SU-DHL-6 (cell line): Measurements from ENCODE around the gene RPL27A.
"Not testable (repeated sequence)": the region's sequence is repeated elsewhere in the genome, so short reads cannot be mapped to it uniquely, and the experiment has no call there.

Experiments used
- H2AFZ ChIP-seq: fragments of 200-600 bp; sonication (generic); 2 replicates; pipeline ENCODE4 v1.6.1; 2014; ENCODE audit warnings: low read depth, mild to moderate bottlenecking, moderate library complexity, mixed read lengths, antibody characterized with exemption, low read length; ENCODE audit not compliant: severe bottlenecking
- H3F3A ChIP-seq: fragments of 200-600 bp; shearing (Covaris generic); 2 replicates; pipeline ENCODE4 v1.6.0; 2016; ENCODE audit warnings: antibody characterized with exemption, mild to moderate bottlenecking; ENCODE audit not compliant: insufficient read depth
- H3K27ac ChIP-seq: fragments of 200-600 bp; sonication (generic); 2 replicates; pipeline ENCODE4 v1.5.1; 2016; ENCODE audit warnings: low read depth, mild to moderate bottlenecking, low read length, moderate library complexity, mixed read lengths
- H3K27me3 ChIP-seq: fragments of 200-600 bp; sonication (generic), shearing (Covaris generic); 2 replicates; pipeline ENCODE4 v1.6.0; 2014; ENCODE audit warnings: mild to moderate bottlenecking, low read length
- H3K36me3 ChIP-seq: fragments of 200-600 bp; sonication (generic); 2 replicates; pipeline ENCODE4 v1.6.1; 2014; ENCODE audit warnings: mild to moderate bottlenecking, low read length, mixed read lengths
- H3K4me2 ChIP-seq: fragments of 300-600, 200-600 bp; shearing (Covaris generic), sonication (generic); 2 replicates; pipeline ENCODE4 v1.6.0; 2014; ENCODE audit warnings: low read length, low read depth, mild to moderate bottlenecking; ENCODE audit not compliant: poor library complexity, severe bottlenecking
- H3K4me3 ChIP-seq: fragments of 200-600 bp; sonication (generic); 2 replicates; pipeline ENCODE4 v1.5.1; 2014; ENCODE audit warnings: antibody characterized with exemption, low read length, mild to moderate bottlenecking, mixed read lengths; ENCODE audit not compliant: insufficient read depth, poor library complexity, severe bottlenecking
- H3K79me2 ChIP-seq: fragments of 200-600 bp; sonication (generic); 2 replicates; pipeline ENCODE4 v1.6.1; 2014; ENCODE audit warnings: mild to moderate bottlenecking, low read length, moderate library complexity; ENCODE audit not compliant: insufficient read depth
- H3K9ac ChIP-seq: fragments of 200-600 bp; sonication (generic); 2 replicates; pipeline ENCODE4 v1.7.0; 2014; ENCODE audit warnings: mild to moderate bottlenecking, low read length
- H3K9me2 ChIP-seq: fragments of 200-600 bp; sonication (generic); replicated peaks from 2 replicates; pipeline ENCODE4 v1.6.1; 2014; ENCODE audit warnings: low read length; ENCODE audit not compliant: insufficient read depth
- H3K9me3 ChIP-seq: fragments of 200-600 bp; sonication (generic); 2 replicates; pipeline ENCODE4 v1.6.1; 2014; ENCODE audit warnings: low read length, mixed read lengths; ENCODE audit not compliant: insufficient read depth
- H4K20me1 ChIP-seq: fragments of 200-600 bp; sonication (generic); 2 replicates; pipeline ENCODE4 v1.6.1; 2014; ENCODE audit warnings: low read depth, mild to moderate bottlenecking, antibody characterized with exemption, low read length, moderate library complexity, mixed read lengths
- EZH2phosphoT487 ChIP-seq: fragments of 200-600 bp; sonication (generic), shearing (Covaris generic); conservative IDR thresholded peaks from 2 replicates; pipeline ENCODE4 v1.6.1; 2018; ENCODE audit warnings: mild to moderate bottlenecking, antibody characterized with exemption, low read length, moderate library complexity, mixed read lengths
- TF ChIP-seq, protein P1 (sequence below): fragments of 200-600 bp; sonication (generic); IDR thresholded peaks from one replicate; pipeline ENCODE4 v1.5.1; 2017; ENCODE audit warnings: antibody characterized with exemption, mild to moderate bottlenecking, low read length, moderate library complexity; ENCODE audit not compliant: insufficient read depth, poor library complexity, severe bottlenecking

The RPL27A gene

DNA sequence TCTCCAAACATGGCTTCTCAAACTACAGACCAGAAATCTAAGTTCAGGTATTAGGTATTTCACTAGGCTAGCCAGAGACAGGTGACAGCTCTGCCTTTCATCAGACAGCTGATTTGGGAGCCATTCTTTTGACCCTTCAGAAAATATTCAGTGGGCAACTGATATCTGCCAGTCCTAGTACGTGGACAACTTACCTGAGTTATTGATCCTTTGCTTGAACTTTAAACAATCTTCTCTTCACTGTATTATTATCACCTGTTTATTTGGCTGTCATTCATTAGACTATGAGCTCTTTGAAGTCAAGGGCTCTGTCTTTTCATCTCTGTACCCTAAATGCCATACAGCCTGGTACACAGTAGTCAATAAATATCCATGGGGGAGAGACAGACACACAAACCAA, 17.4 kb upstream of the RPL27A start:
- no peak for TF ChIP-seq EZH2phosphoT487
- TF ChIP-seq, protein P1, sequence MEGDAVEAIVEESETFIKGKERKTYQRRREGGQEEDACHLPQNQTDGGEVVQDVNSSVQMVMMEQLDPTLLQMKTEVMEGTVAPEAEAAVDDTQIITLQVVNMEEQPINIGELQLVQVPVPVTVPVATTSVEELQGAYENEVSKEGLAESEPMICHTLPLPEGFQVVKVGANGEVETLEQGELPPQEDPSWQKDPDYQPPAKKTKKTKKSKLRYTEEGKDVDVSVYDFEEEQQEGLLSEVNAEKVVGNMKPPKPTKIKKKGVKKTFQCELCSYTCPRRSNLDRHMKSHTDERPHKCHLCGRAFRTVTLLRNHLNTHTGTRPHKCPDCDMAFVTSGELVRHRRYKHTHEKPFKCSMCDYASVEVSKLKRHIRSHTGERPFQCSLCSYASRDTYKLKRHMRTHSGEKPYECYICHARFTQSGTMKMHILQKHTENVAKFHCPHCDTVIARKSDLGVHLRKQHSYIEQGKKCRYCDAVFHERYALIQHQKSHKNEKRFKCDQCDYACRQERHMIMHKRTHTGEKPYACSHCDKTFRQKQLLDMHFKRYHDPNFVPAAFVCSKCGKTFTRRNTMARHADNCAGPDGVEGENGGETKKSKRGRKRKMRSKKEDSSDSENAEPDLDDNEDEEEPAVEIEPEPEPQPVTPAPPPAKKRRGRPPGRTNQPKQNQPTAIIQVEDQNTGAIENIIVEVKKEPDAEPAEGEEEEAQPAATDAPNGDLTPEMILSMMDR: no peak
- Histone ChIP-seq H3K4me2 (no peak overlapping the region), H3K9me2 (no peaks in the 10 kb centered on the region), H3K9me3 (no peaks in the 10 kb centered on the region), H4K20me1 (no peaks in the 10 kb centered on the region; the same call in 1 of the 2 replicates), H3K36me3 (peaks cover 6% of the 10 kb centered on the region; the same call in 1 of the 2 replicates), H2AFZ (no peak overlapping the region), H3K4me3 (no peak overlapping the region), H3K79me2 (no peaks in the 10 kb centered on the region), H3K27me3 (no peaks in the 10 kb centered on the region), H3F3A (no peaks in the 10 kb centered on the region; the same call in 1 of the 2 replicates), H3K27ac (no peak overlapping the region), H3K9ac (no peak overlapping the region)

DNA sequence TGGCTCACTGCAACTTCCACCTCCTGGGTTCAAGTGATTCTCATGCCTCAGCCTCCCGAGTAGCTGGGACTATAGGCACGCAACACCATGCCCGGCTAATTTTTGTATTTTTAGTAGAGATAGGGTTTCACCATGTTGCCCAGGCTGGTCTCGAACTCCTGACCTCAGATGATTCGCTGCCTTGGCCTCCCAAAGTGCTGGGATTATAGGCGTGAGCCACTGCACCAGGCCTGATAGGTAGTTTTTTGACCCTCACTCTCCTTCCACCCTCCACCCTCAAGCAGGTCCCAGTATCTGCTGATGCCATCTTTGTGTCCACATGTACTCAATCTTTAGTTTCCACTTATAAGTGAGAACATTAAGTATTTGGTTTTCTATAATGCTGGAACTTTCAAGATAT, 12.5 kb upstream of the RPL27A start:
- not testable (repeated sequence) for H3K9me2 ChIP-seq, H3K9me3 ChIP-seq, H2AFZ ChIP-seq, H3K4me2 ChIP-seq, H3K9ac ChIP-seq, H3F3A ChIP-seq, H3K27me3 ChIP-seq, H3K27ac ChIP-seq, H3K79me2 ChIP-seq, H4K20me1 ChIP-seq, H3K4me3 ChIP-seq
- peaks cover 30% of the 10 kb centered on the region for H3K36me3 ChIP-seq

DNA sequence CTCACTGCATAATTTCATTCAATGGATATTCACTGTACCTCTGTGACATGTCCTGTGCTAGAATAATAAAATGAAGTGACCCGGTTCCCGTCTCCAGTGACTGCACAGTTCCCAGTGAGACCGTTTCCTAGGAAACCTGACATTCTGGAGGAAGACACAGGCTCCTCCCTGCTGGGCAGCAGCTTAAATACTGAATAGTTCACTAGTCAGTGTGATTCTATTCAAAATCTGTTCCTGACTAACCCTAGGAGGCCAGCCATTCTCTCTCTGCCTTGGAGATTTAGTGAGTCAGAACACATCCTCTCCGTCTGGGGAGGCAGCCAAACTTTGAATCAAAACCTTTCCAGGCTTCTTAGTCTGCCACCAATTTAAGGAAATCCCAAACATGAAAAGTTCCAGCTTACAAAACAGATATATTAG, 11.4 kb upstream of the RPL27A start:
- Histone ChIP-seq H3K27ac (no peak overlapping the region), H3K4me2 (no peak overlapping the region), H2AFZ (no peak overlapping the region), H3F3A (no peaks in the 10 kb centered on the region; the same call in 1 of the 2 replicates), H3K9me2 (no peaks in the 10 kb centered on the region), H3K4me3 (no peak overlapping the region), H3K9ac (no peak overlapping the region), H3K9me3 (no peaks in the 10 kb centered on the region), H4K20me1 (no peaks in the 10 kb centered on the region; the same call in 1 of the 2 replicates), H3K36me3 (peaks cover 30% of the 10 kb centered on the region), H3K79me2 (no peaks in the 10 kb centered on the region), H3K27me3 (no peaks in the 10 kb centered on the region)
- TF ChIP-seq EZH2phosphoT487: no peak
- TF ChIP-seq, protein P1: no peak

DNA sequence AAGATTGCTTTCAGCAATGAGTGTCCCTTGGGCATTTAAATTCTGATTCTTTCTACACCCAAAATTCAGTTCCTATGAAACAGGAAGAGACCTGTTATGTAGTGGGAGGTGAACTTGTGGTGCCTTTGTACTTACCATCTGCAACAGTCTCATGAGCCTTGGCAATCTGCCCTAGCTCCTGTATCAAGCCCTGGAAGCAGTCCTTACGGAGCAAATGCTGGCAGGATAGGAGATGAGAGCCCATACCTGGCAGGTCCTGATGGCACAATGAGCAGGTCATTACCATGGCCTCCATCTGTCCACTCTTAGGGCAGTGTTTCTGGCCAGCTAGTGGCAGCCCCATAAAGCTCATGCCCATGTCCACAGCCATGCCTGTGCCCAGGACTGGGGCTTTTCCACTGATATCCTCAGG, 10.9 kb upstream of the RPL27A start:
- Histone ChIP-seq H3K4me2 (no peak overlapping the region), H3K36me3 (peaks cover 30% of the 10 kb centered on the region), H3K27ac (no peak overlapping the region), H3K4me3 (no peak overlapping the region), H3K27me3 (no peaks in the 10 kb centered on the region), H3K9me2 (no peaks in the 10 kb centered on the region), H3K9me3 (no peaks in the 10 kb centered on the region), H2AFZ (no peak overlapping the region), H3K79me2 (no peaks in the 10 kb centered on the region), H4K20me1 (no peaks in the 10 kb centered on the region; the same call in 1 of the 2 replicates), H3K9ac (no peak overlapping the region), H3F3A (no peaks in the 10 kb centered on the region; the same call in 1 of the 2 replicates)
- TF ChIP-seq, protein P1: no peak
- no peak for TF ChIP-seq EZH2phosphoT487
